ENCODE results near the gene MIX23. TPM values are rescaled to one million over a fixed set of nuclear protein-coding genes. Genes with fewer than 3 reads are reported as not detected.

Gene MIX23
- total RNA-seq, 1 donor from 2014 or later = 14.2 TPM

GRCh38 chr3:122364490-122364889 lies 18.5 kb downstream of the MIX23 start:
- peaks cover 0 to 39% of the 10 kb centered on the region in 2 donors for H3K36me3 ChIP-seq
- H3K9me3 ChIP-seq = no peaks in the 10 kb centered on the region
- no peak overlapping the region for H3K4me3 ChIP-seq
- no peaks in the 10 kb centered on the region for H3K27me3 ChIP-seq
- intact Hi-C loops (cut with DNase I) = no loop called here
- no peaks in the 10 kb centered on the region for H3K4me1 ChIP-seq
- DNase-seq (ENCODE audit: extremely low spot score in 2 of 2) = no peak
- H3K27ac ChIP-seq = no peak overlapping the region
- no peak for TF ChIP-seq CTCF (IDR thresholded peaks at IDR 0.05)

- no peak for DNase-seq (ENCODE audit: extremely low spot score in 2 of 2)
- H3K4me1 ChIP-seq = no peaks in the 10 kb centered on the region
- H3K36me3 ChIP-seq = peaks cover 0 to 32% of the 10 kb centered on the region in 2 donors
- no peaks in the 10 kb centered on the region for H3K27me3 ChIP-seq
- intact Hi-C loops (cut with DNase I) = no loop called here
- no peak for TF ChIP-seq POLR2AphosphoS5 (IDR thresholded peaks at IDR 0.05; ENCODE audit: insufficient read depth in 1 of 2, low read depth in 1 of 2)
- no peak for TF ChIP-seq CTCF (IDR thresholded peaks at IDR 0.05)
- TF ChIP-seq POLR2A (IDR thresholded peaks at IDR 0.05) = no peak
- H3K9me3 ChIP-seq = no peaks in the 10 kb centered on the region
- no peak overlapping the region for H3K4me3 ChIP-seq
- no peak overlapping the region for H3K27ac ChIP-seq
Observed at GRCh38 chr3:122362026-122362425, 21.0 kb downstream of the MIX23 start.

GRCh38 chr3:122358703-122359032 lies 24.4 kb downstream of the MIX23 start:
- no peak for DNase-seq (ENCODE audit: extremely low spot score in 2 of 2)
- peaks cover 0 to 9% of the 10 kb centered on the region in 2 donors for H3K36me3 ChIP-seq
- no peak overlapping the region for H3K4me3 ChIP-seq
- H3K27me3 ChIP-seq = no peaks in the 10 kb centered on the region
- intact Hi-C loops (cut with DNase I) = no loop called here
- H3K27ac ChIP-seq = no peak overlapping the region
- H3K9me3 ChIP-seq = no peaks in the 10 kb centered on the region
- H3K4me1 ChIP-seq = no peaks in the 10 kb centered on the region
- no peak for TF ChIP-seq CTCF (IDR thresholded peaks at IDR 0.05)
- TF ChIP-seq POLR2A (IDR thresholded peaks at IDR 0.05) = no peak
- TF ChIP-seq POLR2AphosphoS5 (IDR thresholded peaks at IDR 0.05; ENCODE audit: insufficient read depth in 1 of 2, low read depth in 1 of 2) = no peak

- Histone ChIP-seq H3K27me3 (no peaks in the 10 kb centered on the region), H3K9me3 (no peaks in the 10 kb centered on the region), H3K36me3 (peaks cover 0 to 9% of the 10 kb centered on the region in 2 donors), H3K4me3 (no peak overlapping the region), H3K27ac (no peak overlapping the region), H3K4me1 (no peaks in the 10 kb centered on the region)
- TF ChIP-seq CTCF (IDR thresholded peaks at IDR 0.05) (no peak), POLR2AphosphoS5 (IDR thresholded peaks at IDR 0.05; ENCODE audit: insufficient read depth in 1 of 2, low read depth in 1 of 2) (no peak), POLR2A (IDR thresholded peaks at IDR 0.05) (no peak)
- intact Hi-C loops (cut with DNase I) = no loop called here
- no peak for DNase-seq (ENCODE audit: extremely low spot score in 2 of 2)
Observed at GRCh38 chr3:122357828-122358702, 25.0 kb downstream of the MIX23 start.

- no peak overlapping the region for H3K4me3 ChIP-seq
- intact Hi-C loops (cut with DNase I) = no loop called here
- H3K9me3 ChIP-seq = no peaks in the 10 kb centered on the region
- H3K4me1 ChIP-seq = no peaks in the 10 kb centered on the region
- DNase-seq (ENCODE audit: extremely low spot score in 2 of 2) = no peak
- TF ChIP-seq POLR2A (IDR thresholded peaks at IDR 0.05) (no peak), POLR2AphosphoS5 (IDR thresholded peaks at IDR 0.05; ENCODE audit: insufficient read depth in 1 of 2, low read depth in 1 of 2) (no peak), CTCF (IDR thresholded peaks at IDR 0.05) (no peak)
- no peak overlapping the region for H3K27ac ChIP-seq
- peaks cover 0 to 9% of the 10 kb centered on the region in 2 donors for H3K36me3 ChIP-seq
- no peaks in the 10 kb centered on the region for H3K27me3 ChIP-seq
Observed at GRCh38 chr3:122356402-122356801, 26.6 kb downstream of the MIX23 start.
